Tibial artery (tissue), 4 donors: ENCODE data around the gene BZW2.

Source experiments
- DNase-seq, 2 donors: peaks; one replicate each; pipeline ENCODE4 v3.0.0-alpha.2; 2019
- H3K27ac ChIP-seq, 2 donors: fragments of 200-600 bp; sonication (generic) in 1 of 2; 1 replicate in 1 of 2; 2 replicates in 1 of 2; pipeline ENCODE4 v1.5.1; 2018 to 2019; ENCODE audit warnings: mild to moderate bottlenecking in 1 of 2
- H3K27me3 ChIP-seq, 2 donors: fragments of 200-600 bp; sonication (generic) in 1 of 2; one replicate each; pipeline versions ENCODE4 v1.5.1 to v1.6.0; 2016 to 2019
- H3K36me3 ChIP-seq, 3 donors: fragments of 200-600 bp; sonication (generic) in 2 of 3; one replicate each; pipeline ENCODE4 v1.5.1; 2016 to 2019; ENCODE audit warnings: mild to moderate bottlenecking in 2 of 3
- H3K4me1 ChIP-seq, 4 donors: fragments of 200-600 bp; sonication (generic) in 2 of 4; 1 replicate in 3 of 4; 2 replicates in 1 of 4; pipeline ENCODE4 v1.5.1; 2016 to 2019
- H3K4me3 ChIP-seq, 2 donors: fragments of 200-600 bp; sonication (generic) in 1 of 2; 1 replicate in 1 of 2; 2 replicates in 1 of 2; pipeline ENCODE4 v1.5.1; 2018 to 2019; ENCODE audit warnings: mild to moderate bottlenecking in 2 of 2
- H3K9me3 ChIP-seq, 3 donors: fragments of 200-600 bp; sonication (generic) in 1 of 3; one replicate each; pipeline ENCODE4 v1.5.1; 2016 to 2019
- intact Hi-C: fragments of 100-400 bp; cut with DNase I; formaldehyde crosslinking; loops from one replicate; pipeline ENCODE4 v1.15.0; 2023; ENCODE audit warnings: low total_unique reads
- TF ChIP-seq, protein P1 (sequence below), 2 experiments: fragments of 200-600 bp in 1 of 2; fragments of 450-650 bp in 1 of 2; IDR thresholded peaks; one replicate each; pipeline ENCODE4 v1.5.1; 2017 to 2019; ENCODE audit warnings: antibody characterized with exemption in 2 of 2, mild to moderate bottlenecking in 1 of 2, moderate library complexity in 1 of 2

The BZW2 gene

DNA sequence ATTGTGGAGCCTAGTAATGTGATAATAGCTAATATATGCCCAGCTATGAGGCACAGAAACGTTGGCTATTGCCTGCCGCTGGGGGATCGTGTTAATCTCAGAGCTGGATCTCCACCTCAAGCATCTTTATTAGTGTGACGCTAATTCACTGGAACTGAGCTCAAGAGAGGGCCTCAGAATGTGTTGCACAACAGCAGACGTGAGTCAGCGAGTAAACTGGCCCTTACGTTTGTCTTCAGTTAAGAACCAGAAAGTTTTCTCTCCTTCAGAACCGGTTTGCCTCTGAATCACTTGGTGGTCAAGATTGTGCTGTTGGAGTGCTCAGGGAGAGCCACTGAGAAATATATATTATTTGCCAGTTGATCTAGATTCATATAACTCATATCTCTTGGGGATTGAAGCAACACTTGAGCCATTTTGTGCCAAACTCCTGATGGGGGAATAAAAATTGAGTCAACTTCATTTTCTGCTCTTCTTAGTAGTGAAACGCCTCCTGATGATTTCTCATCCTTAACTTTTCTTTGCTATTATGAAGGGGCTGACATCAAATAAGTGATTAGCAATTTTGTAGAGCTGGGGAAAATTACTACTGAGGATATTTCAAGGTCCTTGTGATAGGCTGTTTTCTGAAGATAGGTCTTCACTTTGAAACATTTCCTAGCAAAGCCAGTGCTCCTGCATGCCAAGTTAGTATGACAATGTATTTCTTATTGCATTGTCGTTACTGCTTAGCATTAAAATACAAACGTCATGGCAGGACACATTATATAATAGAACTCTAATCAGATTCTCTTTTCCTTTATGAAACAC lies 22.3 kb downstream of the BZW2 start:
- Histone ChIP-seq H3K27ac (peak overlapping the region in 1 of 2 donors; percentile 8), H3K9me3 (no peaks in the 10 kb centered on the region), H3K36me3 (peaks cover 3 to 10% (median 5%) of the 10 kb centered on the region in 3 donors), H3K4me1 (peaks cover 0 to 5% (median 0%) of the 10 kb centered on the region in 4 donors), H3K27me3 (no peaks in the 10 kb centered on the region), H3K4me3 (no peak overlapping the region)
- peak; percentile 71 to 81 for DNase-seq
- TF ChIP-seq, protein P1, sequence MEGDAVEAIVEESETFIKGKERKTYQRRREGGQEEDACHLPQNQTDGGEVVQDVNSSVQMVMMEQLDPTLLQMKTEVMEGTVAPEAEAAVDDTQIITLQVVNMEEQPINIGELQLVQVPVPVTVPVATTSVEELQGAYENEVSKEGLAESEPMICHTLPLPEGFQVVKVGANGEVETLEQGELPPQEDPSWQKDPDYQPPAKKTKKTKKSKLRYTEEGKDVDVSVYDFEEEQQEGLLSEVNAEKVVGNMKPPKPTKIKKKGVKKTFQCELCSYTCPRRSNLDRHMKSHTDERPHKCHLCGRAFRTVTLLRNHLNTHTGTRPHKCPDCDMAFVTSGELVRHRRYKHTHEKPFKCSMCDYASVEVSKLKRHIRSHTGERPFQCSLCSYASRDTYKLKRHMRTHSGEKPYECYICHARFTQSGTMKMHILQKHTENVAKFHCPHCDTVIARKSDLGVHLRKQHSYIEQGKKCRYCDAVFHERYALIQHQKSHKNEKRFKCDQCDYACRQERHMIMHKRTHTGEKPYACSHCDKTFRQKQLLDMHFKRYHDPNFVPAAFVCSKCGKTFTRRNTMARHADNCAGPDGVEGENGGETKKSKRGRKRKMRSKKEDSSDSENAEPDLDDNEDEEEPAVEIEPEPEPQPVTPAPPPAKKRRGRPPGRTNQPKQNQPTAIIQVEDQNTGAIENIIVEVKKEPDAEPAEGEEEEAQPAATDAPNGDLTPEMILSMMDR (IDR thresholded peaks at IDR 0.05): no peak
- intact Hi-C loops: no loop called here

DNA sequence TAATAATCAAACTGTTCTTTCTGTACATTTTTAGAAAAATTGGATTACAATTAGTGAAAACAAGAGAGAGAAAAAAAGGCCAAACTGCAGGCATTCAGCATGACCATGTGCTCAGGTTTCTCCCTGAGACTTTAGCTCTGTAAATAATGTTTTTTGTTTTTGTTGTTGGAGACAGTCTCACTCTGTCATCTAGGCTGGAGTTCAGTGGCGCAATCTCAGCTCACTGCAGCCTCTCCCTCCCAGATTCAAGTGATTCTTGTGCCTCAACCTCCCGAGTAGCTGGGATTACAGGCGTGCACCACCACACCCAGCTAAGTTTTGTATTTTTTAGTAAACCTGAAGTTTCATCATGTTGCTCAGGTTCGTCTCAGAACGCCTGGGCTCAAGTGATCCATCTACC lies 23.0 kb downstream of the BZW2 start:
- H3K9me3 ChIP-seq: no peaks in the 10 kb centered on the region
- peaks cover 3 to 10% (median 5%) of the 10 kb centered on the region in 3 donors for H3K36me3 ChIP-seq
- TF ChIP-seq, protein P1 (IDR thresholded peaks at IDR 0.05): no peak
- H3K4me1 ChIP-seq: peaks cover 0 to 5% (median 0%) of the 10 kb centered on the region in 4 donors
- no peak overlapping the region for H3K27ac ChIP-seq
- no peak overlapping the region for H3K4me3 ChIP-seq
- intact Hi-C loops: no loop called here
- DNase-seq: no peak
- no peaks in the 10 kb centered on the region for H3K27me3 ChIP-seq

- H3K36me3 ChIP-seq: peaks cover 6 to 14% (median 8%) of the 10 kb centered on the region in 3 donors
- no peaks in the 10 kb centered on the region for H3K27me3 ChIP-seq
- TF ChIP-seq, protein P1 (IDR thresholded peaks at IDR 0.05): no peak
- intact Hi-C loops: no loop called here
- H3K4me1 ChIP-seq: peaks cover 0 to 5% (median 0%) of the 10 kb centered on the region in 4 donors
- no peaks in the 10 kb centered on the region for H3K9me3 ChIP-seq
- no peak overlapping the region for H3K27ac ChIP-seq
- no peak overlapping the region for H3K4me3 ChIP-seq
- no peak for DNase-seq
Measured at GRCh38 chr7:16669581-16669980, 23.6 kb downstream of the BZW2 start.

DNA sequence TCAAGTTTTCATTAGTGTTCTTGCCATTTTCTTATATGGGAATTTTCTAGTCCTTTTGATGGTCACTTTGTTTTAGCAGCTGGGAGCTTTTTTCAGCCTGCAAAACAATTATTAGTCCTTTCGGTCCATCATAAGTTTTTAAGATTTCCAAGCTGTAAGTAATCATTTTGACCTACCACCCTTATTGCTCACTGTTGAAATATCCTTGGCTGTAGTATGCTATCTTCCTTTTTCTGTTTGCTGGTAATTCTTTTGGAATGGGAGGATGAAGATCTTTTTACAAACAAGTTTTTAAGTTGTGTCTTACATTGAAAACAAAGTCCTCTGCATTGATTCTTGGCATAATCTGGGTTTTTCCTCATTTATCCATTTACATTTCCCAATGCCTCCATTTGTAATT lies 24.0 kb downstream of the BZW2 start:
- intact Hi-C loops: no loop called here

GRCh38 chr7:16670731-16671344 lies 24.9 kb downstream of the BZW2 start:
- TF ChIP-seq, protein P1 (IDR thresholded peaks at IDR 0.05): no peak
- intact Hi-C loops: no loop called here
- DNase-seq: no peak
- Histone ChIP-seq H3K4me1 (peaks cover 0 to 5% (median 0%) of the 10 kb centered on the region in 4 donors), H3K9me3 (no peaks in the 10 kb centered on the region), H3K27me3 (no peaks in the 10 kb centered on the region), H3K27ac (no peak overlapping the region), H3K4me3 (no peak overlapping the region), H3K36me3 (peaks cover 12 to 22% (median 20%) of the 10 kb centered on the region in 3 donors)

More for the DNA sequence above, 24.0 kb downstream of the BZW2 start:
- Histone ChIP-seq H3K4me3 (no peak overlapping the region), H3K27me3 (no peaks in the 10 kb centered on the region), H3K4me1 (peaks cover 0 to 5% (median 0%) of the 10 kb centered on the region in 4 donors), H3K27ac (no peak overlapping the region), H3K36me3 (peaks cover 8 to 16% (median 12%) of the 10 kb centered on the region in 3 donors), H3K9me3 (no peaks in the 10 kb centered on the region)
- DNase-seq: no peak
- TF ChIP-seq, protein P1 (IDR thresholded peaks at IDR 0.05): no peak
